GM19099 (cell line): ENCODE measurements around the gene SLC16A6.
A peak's percentile ranks its signal among the peaks of the same experiment; 100 is the strongest.

ENCODE experiments used
- POLR2A ChIP-seq: IDR thresholded peaks from 3 replicates; pipeline ENCODE4 v1.6.1; 2011; ENCODE audit warnings: low read depth; ENCODE audit not compliant: insufficient read length; ENCODE audit errors: extremely low read depth

The SLC16A6 gene

GRCh38 chr17:68290955-68291835 lies at the start of gene SLC16A6, which contains the start of gene ARSG:
TSS of gene SLC16A6 (minus strand) at chr17:68291127. CDS start at chr17:68278320, 12,807 bp downstream.
TSS of gene ARSG (plus strand) at chr17:68291495. CDS start at chr17:68307494, 15,999 bp downstream.
- TF ChIP-seq POLR2A: peak; percentile 78

GRCh38 chr17:68334393-68334792 lies 43.5 kb upstream of the SLC16A6 start:
- TF ChIP-seq POLR2A: no peak

- no peak for TF ChIP-seq POLR2A
Measured at GRCh38 chr17:68329331-68329730, 38.4 kb upstream of the SLC16A6 start.

GRCh38 chr17:68328676-68329075 lies 37.7 kb upstream of the SLC16A6 start:
- TF ChIP-seq POLR2A: no peak

GRCh38 chr17:68327823-68328557 lies 37.1 kb upstream of the SLC16A6 start:
- no peak for TF ChIP-seq POLR2A

GRCh38 chr17:68326681-68327080 lies 35.8 kb upstream of the SLC16A6 start:
- TF ChIP-seq POLR2A: no peak

GRCh38 chr17:68325961-68326360 lies 35.0 kb upstream of the SLC16A6 start:
- no peak for TF ChIP-seq POLR2A

GRCh38 chr17:68324654-68325336 lies 33.9 kb upstream of the SLC16A6 start:
- TF ChIP-seq POLR2A: no peak

GRCh38 chr17:68324114-68324513 lies 33.2 kb upstream of the SLC16A6 start:
- no peak for TF ChIP-seq POLR2A

GRCh38 chr17:68322630-68323029 lies 31.7 kb upstream of the SLC16A6 start:
- TF ChIP-seq POLR2A: no peak

- no peak for TF ChIP-seq POLR2A
Measured at GRCh38 chr17:68321556-68321954, 30.6 kb upstream of the SLC16A6 start.

- TF ChIP-seq POLR2A: no peak
Measured at GRCh38 chr17:68320943-68321555, 30.1 kb upstream of the SLC16A6 start.

- TF ChIP-seq POLR2A: no peak
Measured at GRCh38 chr17:68320311-68320865, 29.5 kb upstream of the SLC16A6 start.

GRCh38 chr17:68319410-68320162 lies 28.7 kb upstream of the SLC16A6 start:
- TF ChIP-seq POLR2A: no peak
